ENCODE results near the gene BET1. TPM values are rescaled to one million over a fixed set of nuclear protein-coding genes. Genes with fewer than 3 reads are reported as not detected.

The BET1 gene
- total RNA-seq, 1 donor from 2014 or later = 30.5 TPM

DNA sequence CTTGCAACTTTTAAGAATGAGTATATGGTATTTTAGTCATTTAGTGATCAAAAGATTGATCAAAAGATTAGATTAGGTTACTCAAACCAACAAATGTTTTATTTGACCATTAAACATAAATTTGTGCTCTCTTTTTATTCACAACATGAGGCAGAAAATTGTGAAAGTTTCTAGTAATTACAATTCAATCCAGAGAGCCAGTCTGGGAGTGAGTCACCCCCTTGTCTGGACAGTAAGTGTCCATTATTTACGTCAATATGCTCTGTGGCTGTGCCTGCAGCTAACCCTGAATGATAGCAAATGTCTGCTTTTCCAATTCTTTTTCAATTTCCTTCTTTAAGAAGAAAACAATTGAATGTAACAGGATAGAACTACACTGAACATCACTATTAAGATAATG, 54.7 kb downstream of the BET1 start:
- TF ChIP-seq, protein P1, sequence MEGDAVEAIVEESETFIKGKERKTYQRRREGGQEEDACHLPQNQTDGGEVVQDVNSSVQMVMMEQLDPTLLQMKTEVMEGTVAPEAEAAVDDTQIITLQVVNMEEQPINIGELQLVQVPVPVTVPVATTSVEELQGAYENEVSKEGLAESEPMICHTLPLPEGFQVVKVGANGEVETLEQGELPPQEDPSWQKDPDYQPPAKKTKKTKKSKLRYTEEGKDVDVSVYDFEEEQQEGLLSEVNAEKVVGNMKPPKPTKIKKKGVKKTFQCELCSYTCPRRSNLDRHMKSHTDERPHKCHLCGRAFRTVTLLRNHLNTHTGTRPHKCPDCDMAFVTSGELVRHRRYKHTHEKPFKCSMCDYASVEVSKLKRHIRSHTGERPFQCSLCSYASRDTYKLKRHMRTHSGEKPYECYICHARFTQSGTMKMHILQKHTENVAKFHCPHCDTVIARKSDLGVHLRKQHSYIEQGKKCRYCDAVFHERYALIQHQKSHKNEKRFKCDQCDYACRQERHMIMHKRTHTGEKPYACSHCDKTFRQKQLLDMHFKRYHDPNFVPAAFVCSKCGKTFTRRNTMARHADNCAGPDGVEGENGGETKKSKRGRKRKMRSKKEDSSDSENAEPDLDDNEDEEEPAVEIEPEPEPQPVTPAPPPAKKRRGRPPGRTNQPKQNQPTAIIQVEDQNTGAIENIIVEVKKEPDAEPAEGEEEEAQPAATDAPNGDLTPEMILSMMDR (IDR thresholded peaks at IDR 0.05; ENCODE audit: unreplicated experiment) = no peak
- DNase-seq (ENCODE audit: low spot score, unreplicated experiment) = no peak
- Mint-ChIP-seq H3K4me3 (ENCODE audit: low read depth) (no peak overlapping the region), H3K9me3 (ENCODE audit: low read depth) (no peaks in the 10 kb centered on the region), H3K36me3 (ENCODE audit: insufficient read depth) (no peaks in the 10 kb centered on the region), H3K27me3 (no peaks in the 10 kb centered on the region), H3K4me1 (ENCODE audit: low read depth) (no peaks in the 10 kb centered on the region), H3K27ac (no peak overlapping the region)

DNA sequence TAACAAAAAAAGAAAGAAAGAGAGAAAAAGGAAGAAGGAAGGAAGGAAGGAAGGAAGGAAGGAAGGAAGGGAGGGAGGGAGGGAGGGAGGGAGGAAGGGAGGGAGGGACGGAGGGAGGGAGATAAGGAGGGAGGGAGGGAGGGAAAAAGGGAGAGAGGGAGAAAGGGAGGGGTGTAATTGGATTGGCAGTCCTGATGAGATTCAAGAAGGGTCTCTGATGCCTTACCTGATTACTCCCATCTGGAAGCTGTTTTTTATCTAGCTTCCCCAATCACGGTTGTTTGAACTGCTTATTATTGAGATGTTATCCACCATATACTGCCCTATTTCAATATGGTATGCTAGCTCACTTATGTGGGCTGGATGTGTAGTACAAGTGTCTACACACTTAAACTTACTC, 55.3 kb downstream of the BET1 start:
- no peak for DNase-seq (ENCODE audit: low spot score, unreplicated experiment)
- H3K4me1 Mint-ChIP-seq (ENCODE audit: low read depth) = no peaks in the 10 kb centered on the region
- H3K4me3 Mint-ChIP-seq (ENCODE audit: low read depth) = no peak overlapping the region
- no peaks in the 10 kb centered on the region for H3K9me3 Mint-ChIP-seq (ENCODE audit: low read depth)
- TF ChIP-seq, protein P1 (IDR thresholded peaks at IDR 0.05; ENCODE audit: unreplicated experiment) = no peak
- H3K27ac Mint-ChIP-seq = no peak overlapping the region
- H3K36me3 Mint-ChIP-seq (ENCODE audit: insufficient read depth) = no peaks in the 10 kb centered on the region
- no peaks in the 10 kb centered on the region for H3K27me3 Mint-ChIP-seq

DNA sequence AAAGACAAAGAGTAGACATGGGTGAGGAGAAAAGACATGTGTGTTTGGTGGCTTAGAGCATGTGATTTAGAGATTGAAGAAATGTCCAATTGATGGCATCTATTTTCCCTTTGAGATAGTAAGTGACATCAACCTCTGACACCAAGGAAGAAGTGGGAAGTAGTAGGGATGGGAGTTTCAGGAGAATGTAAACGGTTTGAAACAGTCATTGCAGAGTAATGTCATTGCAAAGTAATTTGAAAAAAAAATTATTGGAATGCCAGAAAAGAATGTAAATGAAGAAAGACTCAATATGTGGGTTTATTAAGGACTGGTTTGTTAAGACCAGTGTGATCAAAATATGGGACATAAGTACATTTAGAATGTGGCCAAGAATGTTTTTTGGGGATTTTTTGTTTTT, 56.0 kb downstream of the BET1 start:
- Mint-ChIP-seq H3K4me1 (ENCODE audit: low read depth) (no peaks in the 10 kb centered on the region), H3K27ac (no peak overlapping the region), H3K36me3 (ENCODE audit: insufficient read depth) (no peaks in the 10 kb centered on the region), H3K27me3 (no peaks in the 10 kb centered on the region), H3K9me3 (ENCODE audit: low read depth) (no peaks in the 10 kb centered on the region), H3K4me3 (ENCODE audit: low read depth) (no peak overlapping the region)
- TF ChIP-seq, protein P1 (IDR thresholded peaks at IDR 0.05; ENCODE audit: unreplicated experiment) = no peak
- no peak for DNase-seq (ENCODE audit: low spot score, unreplicated experiment)

DNA sequence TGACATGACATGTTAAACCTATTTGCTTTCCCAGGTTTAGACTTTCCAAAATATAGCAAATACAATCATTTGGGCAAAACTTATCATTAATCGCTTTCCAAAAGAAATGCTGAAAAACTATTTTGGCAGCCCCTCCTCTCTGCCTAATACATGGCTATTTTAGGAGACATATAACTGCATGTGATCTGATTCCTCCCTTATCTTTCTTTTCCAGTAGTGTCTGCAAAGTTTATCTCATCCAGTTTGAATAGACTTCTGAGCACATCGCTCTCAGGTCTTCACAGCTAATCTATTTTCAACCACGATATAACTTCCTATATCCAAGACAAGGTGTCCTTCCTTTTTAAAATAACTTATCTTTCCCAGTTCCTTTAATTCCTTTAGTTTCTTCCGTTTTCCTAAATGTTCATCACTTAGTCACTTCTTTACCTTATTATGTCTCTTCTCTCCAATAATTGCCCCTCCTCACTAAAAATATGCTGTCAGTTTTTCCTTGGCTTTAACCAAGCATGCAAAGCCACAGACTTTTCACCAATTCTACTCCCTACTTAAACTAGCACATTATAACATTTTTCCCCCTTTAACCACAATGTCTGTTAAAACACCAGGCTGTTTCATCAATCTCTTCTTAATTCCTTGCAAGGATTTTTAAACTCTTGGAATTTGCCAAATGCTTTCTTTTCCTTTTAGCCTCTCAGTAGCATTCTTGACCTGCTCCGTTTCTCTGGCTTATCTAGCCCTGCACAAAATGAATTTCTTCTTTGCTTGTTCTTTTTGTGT, 58.2 kb downstream of the BET1 start:
- no peaks in the 10 kb centered on the region for H3K36me3 Mint-ChIP-seq (ENCODE audit: insufficient read depth)
- no peaks in the 10 kb centered on the region for H3K27me3 Mint-ChIP-seq
- no peak overlapping the region for H3K27ac Mint-ChIP-seq
- H3K9me3 Mint-ChIP-seq (ENCODE audit: low read depth) = no peaks in the 10 kb centered on the region
- TF ChIP-seq, protein P1 (IDR thresholded peaks at IDR 0.05; ENCODE audit: unreplicated experiment) = no peak
- H3K4me1 Mint-ChIP-seq (ENCODE audit: low read depth) = no peaks in the 10 kb centered on the region
- no peak overlapping the region for H3K4me3 Mint-ChIP-seq (ENCODE audit: low read depth)
- no peak for DNase-seq (ENCODE audit: low spot score, unreplicated experiment)

DNA sequence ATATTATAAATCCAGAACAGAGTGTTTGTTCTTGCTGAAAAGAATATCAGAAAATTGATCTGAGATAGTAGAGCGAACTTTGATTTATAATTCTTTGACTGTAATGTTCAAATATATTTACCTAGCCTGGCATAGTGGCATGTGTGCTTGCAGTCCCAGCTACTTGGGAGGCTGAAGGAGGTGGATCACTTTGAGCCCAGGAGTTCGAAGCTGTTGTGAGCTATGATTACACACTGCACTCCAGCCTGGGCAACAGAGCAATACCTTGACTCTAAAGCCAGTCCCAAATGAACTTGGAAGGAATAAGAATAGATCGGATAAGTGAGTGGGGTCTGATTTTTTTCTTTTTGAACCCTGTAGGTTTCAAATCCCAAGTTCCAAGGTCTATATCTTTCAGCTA, 59.1 kb downstream of the BET1 start:
- H3K27ac Mint-ChIP-seq = no peak overlapping the region
- no peak for DNase-seq (ENCODE audit: low spot score, unreplicated experiment)
- H3K27me3 Mint-ChIP-seq = no peaks in the 10 kb centered on the region
- H3K9me3 Mint-ChIP-seq (ENCODE audit: low read depth) = no peaks in the 10 kb centered on the region
- TF ChIP-seq, protein P1 (IDR thresholded peaks at IDR 0.05; ENCODE audit: unreplicated experiment) = no peak
- H3K4me3 Mint-ChIP-seq (ENCODE audit: low read depth) = no peak overlapping the region
- no peaks in the 10 kb centered on the region for H3K4me1 Mint-ChIP-seq (ENCODE audit: low read depth)
- H3K36me3 Mint-ChIP-seq (ENCODE audit: insufficient read depth) = no peaks in the 10 kb centered on the region

Data from progenitor cell of endocrine pancreas (in vitro differentiated cells).